GM23338 (cell line): ENCODE data around the gene FBXO22. TPM values are rescaled to one million over a fixed set of nuclear protein-coding genes. Genes with fewer than 3 reads are reported as not detected.

ENCODE experiments used
- ATAC-seq: fragments of 200-7000 bp; cut with Tn5 transposase; 3 replicates; pipeline ENCODE4 v1.9.1; 2020
- DNase-seq: peaks from one replicate; pipeline ENCODE4 v3.0.0-alpha.2; 2015; ENCODE audit warnings: low spot score
- H2AFZ ChIP-seq: fragments of 200-600 bp; sonication (generic); 2 replicates; pipeline ENCODE4 v1.8.0; 2016; ENCODE audit warnings: antibody characterized with exemption, mild to moderate bottlenecking, moderate library complexity
- H3F3A ChIP-seq: fragments of 200-600 bp; sonication (generic); replicated peaks from 2 replicates; pipeline ENCODE4 v1.8.0; 2017; ENCODE audit warnings: antibody characterized with exemption, mixed run types, low read depth
- H3K27ac ChIP-seq: fragments of 200-600 bp; sonication (generic); 2 replicates; pipeline ENCODE4 v1.6.1; 2016; ENCODE audit warnings: low read depth
- H3K27me3 ChIP-seq: fragments of 200-600 bp; sonication (generic); 2 replicates; pipeline ENCODE4 v1.8.0; 2016; ENCODE audit warnings: mild to moderate bottlenecking, mixed run types, moderate library complexity; ENCODE audit not compliant: insufficient read depth
- H3K36me3 ChIP-seq: fragments of 200-600 bp; sonication (generic); 2 replicates; pipeline ENCODE4 v1.8.0; 2016; ENCODE audit warnings: mild to moderate bottlenecking; ENCODE audit not compliant: insufficient read depth
- H3K4me1 ChIP-seq: fragments of 200-600 bp; sonication (generic); 2 replicates; pipeline ENCODE4 v1.8.0; 2016; ENCODE audit warnings: mild to moderate bottlenecking, moderate library complexity; ENCODE audit not compliant: insufficient read depth
- H3K4me2 ChIP-seq: fragments of 200-600 bp; sonication (generic); 2 replicates; pipeline ENCODE4 v1.7.1; 2017; ENCODE audit warnings: mixed run types
- H3K4me3 ChIP-seq: fragments of 200-600 bp; sonication (generic); 2 replicates; pipeline ENCODE4 v1.6.1; 2016; ENCODE audit warnings: mixed run types
- H3K79me2 ChIP-seq: fragments of 200-600 bp; sonication (generic); replicated peaks from 2 replicates; pipeline ENCODE4 v1.8.0; 2017; ENCODE audit warnings: mild to moderate bottlenecking; ENCODE audit not compliant: insufficient read depth
- H3K9me2 ChIP-seq: fragments of 200-600 bp; sonication (generic); 2 replicates; pipeline ENCODE4 v1.8.0; 2017; ENCODE audit not compliant: insufficient read depth
- H4K20me1 ChIP-seq: fragments of 200-600 bp; sonication (generic); replicated peaks from 2 replicates; pipeline ENCODE4 v1.8.0; 2017; ENCODE audit warnings: mild to moderate bottlenecking; ENCODE audit not compliant: insufficient read depth
- H3K27ac Mint-ChIP-seq: 2 replicates; pipeline ENCODE4 v1.8.0; 2020; ENCODE audit warnings: inconsistent platforms, mild to moderate bottlenecking, moderate library complexity, mixed read lengths
- H3K27me3 Mint-ChIP-seq: 3 replicates; pipeline ENCODE4 v1.8.0; 2022; ENCODE audit warnings: low read depth, mild to moderate bottlenecking, moderate library complexity, mixed read lengths, inconsistent platforms; ENCODE audit not compliant: insufficient read depth, poor library complexity
- H3K36me3 Mint-ChIP-seq: 3 replicates; pipeline ENCODE4 v1.8.0; 2021; ENCODE audit warnings: low read depth, mild to moderate bottlenecking, inconsistent platforms, moderate library complexity, mixed read lengths
- H3K4me1 Mint-ChIP-seq: 3 replicates; pipeline ENCODE4 v1.8.0; 2020; ENCODE audit warnings: mild to moderate bottlenecking, inconsistent platforms, mixed read lengths
- H3K4me3 Mint-ChIP-seq: 3 replicates; pipeline ENCODE4 v1.8.0; 2021; ENCODE audit warnings: moderate library complexity, mild to moderate bottlenecking, inconsistent platforms, mixed read lengths
- H3K9me3 Mint-ChIP-seq: 3 replicates; pipeline ENCODE4 v1.8.0; 2020; ENCODE audit warnings: moderate library complexity, mild to moderate bottlenecking, inconsistent platforms, mixed read lengths
- CREB1 ChIP-seq: fragments of 250-450 bp; sonication (Bioruptor Pico); IDR thresholded peaks from 2 replicates; pipeline ENCODE4 v1.5.0; 2020; ENCODE audit warnings: low read depth, mild to moderate bottlenecking, moderate library complexity
- CTCF ChIP-seq, 2 experiments: fragments of 200-600 bp in 1 of 2; sonication (generic) in 1 of 2; conservative IDR thresholded peaks; 2 replicates each; pipeline versions ENCODE4 v1.5.1 to v1.6.1; 2016 to 2017; ENCODE audit warnings: antibody characterized with exemption in 2 of 2, low read depth in 2 of 2, mild to moderate bottlenecking in 2 of 2, moderate library complexity in 1 of 2
- EZH2 ChIP-seq: fragments of 200-600 bp; sonication (generic); IDR thresholded peaks from one replicate; pipeline ENCODE4 v1.8.0; 2017; ENCODE audit warnings: antibody characterized with exemption, mild to moderate bottlenecking, low read depth; ENCODE audit not compliant: unreplicated experiment
- EZH2phosphoT487 ChIP-seq: fragments of 200-600 bp; sonication (generic); IDR thresholded peaks from one replicate; pipeline ENCODE4 v1.8.1; 2018; ENCODE audit warnings: antibody characterized with exemption; ENCODE audit not compliant: unreplicated experiment
- JUNB ChIP-seq: IDR thresholded peaks from one replicate; pipeline ENCODE4 v1.6.1; 2016; ENCODE audit warnings: antibody characterized with exemption; ENCODE audit not compliant: unreplicated experiment
- NANOG ChIP-seq: IDR thresholded peaks from 2 replicates; pipeline ENCODE4 v1.6.1; 2016; ENCODE audit warnings: antibody characterized with exemption, borderline replicate concordance
- POLR2AphosphoS5 ChIP-seq: IDR thresholded peaks from 2 replicates; pipeline ENCODE4 v1.6.1; 2016; ENCODE audit warnings: antibody characterized with exemption, low read depth
- STAT1 ChIP-seq: IDR thresholded peaks from one replicate; pipeline ENCODE4 v1.6.1; 2016; ENCODE audit warnings: antibody characterized with exemption; ENCODE audit not compliant: unreplicated experiment
- ZNF114 ChIP-seq: fragments of 250-450 bp; sonication (Bioruptor Pico); IDR thresholded peaks from 2 replicates; pipeline ENCODE4 v1.5.0; 2020; ENCODE audit warnings: mild to moderate bottlenecking, moderate library complexity
- ZNF331 ChIP-seq: fragments of 250-450 bp; sonication (Bioruptor Pico); IDR thresholded peaks from 2 replicates; pipeline ENCODE4 v1.5.0; 2020; ENCODE audit warnings: low read depth, mild to moderate bottlenecking, moderate library complexity
- ZNF462 ChIP-seq: fragments of 250-450 bp; sonication (Bioruptor Pico); IDR thresholded peaks from 2 replicates; pipeline ENCODE4 v1.5.0; 2020; ENCODE audit warnings: mild to moderate bottlenecking, moderate library complexity
- polyA plus RNA-seq: library from polyadenylated mRNA; unstranded; fragments of >200 nt; fragmentation: Nextera tagmentation; extraction: Ambion mirVana; gene quantifications from 2 replicates; pipeline ENCODE4 v1.2.1, GENCODE V29; 2016
- total RNA-seq: library from RNA; depleted of rRNA; stranded (reverse); fragments of >200 nt; shearing (Covaris generic); gene quantifications from 2 replicates; pipeline ENCODE4 v1.2.3, GENCODE V29; 2014
- TF ChIP-seq, protein P1 (sequence below): IDR thresholded peaks from 2 replicates; pipeline ENCODE4 v1.6.1; 2016; ENCODE audit warnings: antibody characterized with exemption
- TF ChIP-seq, protein P2 (sequence below): IDR thresholded peaks from one replicate; pipeline ENCODE4 v1.6.1; 2018; ENCODE audit warnings: antibody characterized with exemption; ENCODE audit not compliant: unreplicated experiment

The FBXO22 gene
- total and polyA plus RNA-seq, 2 experiments from 2014 or later: 79.8 to 94.5 TPM

DNA sequence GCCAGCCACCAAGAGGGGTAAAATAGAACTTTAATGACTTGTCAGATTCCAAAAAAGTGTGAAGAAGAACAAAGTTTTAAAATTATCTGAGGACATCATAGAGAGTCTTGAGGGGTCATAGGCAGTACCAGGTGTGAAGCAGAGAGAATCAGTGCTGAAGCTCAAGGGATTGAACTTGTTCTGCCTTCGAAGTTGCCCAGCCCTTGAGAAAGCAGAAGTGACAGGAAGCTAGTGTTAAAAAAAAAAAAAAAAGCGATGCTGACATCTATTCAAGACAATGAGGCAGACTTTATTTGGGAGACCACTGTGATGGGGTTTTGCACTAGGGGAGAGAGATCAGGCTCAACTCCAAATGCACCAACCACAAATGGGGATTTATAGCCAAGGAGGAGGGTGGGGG lies 21.8 kb downstream of the FBXO22 start:
- Mint-ChIP-seq H3K4me1 (peaks cover 41% of the 10 kb centered on the region), H3K9me3 (no peaks in the 10 kb centered on the region), H3K27ac (no peak overlapping the region), H3K36me3 (peaks cover 26% of the 10 kb centered on the region), H3K4me3 (no peak overlapping the region), H3K27me3 (no peaks in the 10 kb centered on the region)
- Histone ChIP-seq H2AFZ (no peak overlapping the region), H4K20me1 (peaks cover 34% of the 10 kb centered on the region), H3K27me3 (no peaks in the 10 kb centered on the region), H3K9me2 (no peaks in the 10 kb centered on the region), H3K36me3 (peaks cover 13% of the 10 kb centered on the region; the same call in 1 of the 2 replicates), H3K4me3 (no peak overlapping the region), H3K4me1 (peaks cover 26% of the 10 kb centered on the region), H3F3A (no peaks in the 10 kb centered on the region; the same call in 1 of the 2 replicates), H3K4me2 (no peak overlapping the region), H3K79me2 (peaks cover 59% of the 10 kb centered on the region), H3K27ac (no peak overlapping the region)
- ATAC-seq (no peak), DNase-seq (no peak)
- no peak for TF ChIP-seq ZNF114 (CRISPR knock-in tag)
- no peak for TF ChIP-seq EZH2
- TF ChIP-seq JUNB: no peak
- no peak for TF ChIP-seq NANOG
- TF ChIP-seq, protein P1, sequence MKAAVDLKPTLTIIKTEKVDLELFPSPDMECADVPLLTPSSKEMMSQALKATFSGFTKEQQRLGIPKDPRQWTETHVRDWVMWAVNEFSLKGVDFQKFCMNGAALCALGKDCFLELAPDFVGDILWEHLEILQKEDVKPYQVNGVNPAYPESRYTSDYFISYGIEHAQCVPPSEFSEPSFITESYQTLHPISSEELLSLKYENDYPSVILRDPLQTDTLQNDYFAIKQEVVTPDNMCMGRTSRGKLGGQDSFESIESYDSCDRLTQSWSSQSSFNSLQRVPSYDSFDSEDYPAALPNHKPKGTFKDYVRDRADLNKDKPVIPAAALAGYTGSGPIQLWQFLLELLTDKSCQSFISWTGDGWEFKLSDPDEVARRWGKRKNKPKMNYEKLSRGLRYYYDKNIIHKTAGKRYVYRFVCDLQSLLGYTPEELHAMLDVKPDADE: no peak
- no peak for TF ChIP-seq STAT1
- TF ChIP-seq CTCF (conservative IDR thresholded peaks at IDR 0.05; ENCODE audit: low read depth in 2 of 2): no peak
- no peak for TF ChIP-seq POLR2AphosphoS5
- no peak for TF ChIP-seq EZH2phosphoT487
- TF ChIP-seq, protein P2, sequence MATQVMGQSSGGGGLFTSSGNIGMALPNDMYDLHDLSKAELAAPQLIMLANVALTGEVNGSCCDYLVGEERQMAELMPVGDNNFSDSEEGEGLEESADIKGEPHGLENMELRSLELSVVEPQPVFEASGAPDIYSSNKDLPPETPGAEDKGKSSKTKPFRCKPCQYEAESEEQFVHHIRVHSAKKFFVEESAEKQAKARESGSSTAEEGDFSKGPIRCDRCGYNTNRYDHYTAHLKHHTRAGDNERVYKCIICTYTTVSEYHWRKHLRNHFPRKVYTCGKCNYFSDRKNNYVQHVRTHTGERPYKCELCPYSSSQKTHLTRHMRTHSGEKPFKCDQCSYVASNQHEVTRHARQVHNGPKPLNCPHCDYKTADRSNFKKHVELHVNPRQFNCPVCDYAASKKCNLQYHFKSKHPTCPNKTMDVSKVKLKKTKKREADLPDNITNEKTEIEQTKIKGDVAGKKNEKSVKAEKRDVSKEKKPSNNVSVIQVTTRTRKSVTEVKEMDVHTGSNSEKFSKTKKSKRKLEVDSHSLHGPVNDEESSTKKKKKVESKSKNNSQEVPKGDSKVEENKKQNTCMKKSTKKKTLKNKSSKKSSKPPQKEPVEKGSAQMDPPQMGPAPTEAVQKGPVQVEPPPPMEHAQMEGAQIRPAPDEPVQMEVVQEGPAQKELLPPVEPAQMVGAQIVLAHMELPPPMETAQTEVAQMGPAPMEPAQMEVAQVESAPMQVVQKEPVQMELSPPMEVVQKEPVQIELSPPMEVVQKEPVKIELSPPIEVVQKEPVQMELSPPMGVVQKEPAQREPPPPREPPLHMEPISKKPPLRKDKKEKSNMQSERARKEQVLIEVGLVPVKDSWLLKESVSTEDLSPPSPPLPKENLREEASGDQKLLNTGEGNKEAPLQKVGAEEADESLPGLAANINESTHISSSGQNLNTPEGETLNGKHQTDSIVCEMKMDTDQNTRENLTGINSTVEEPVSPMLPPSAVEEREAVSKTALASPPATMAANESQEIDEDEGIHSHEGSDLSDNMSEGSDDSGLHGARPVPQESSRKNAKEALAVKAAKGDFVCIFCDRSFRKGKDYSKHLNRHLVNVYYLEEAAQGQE: no peak
- no peak for TF ChIP-seq CREB1 (CRISPR knock-in tag)
- no peak for TF ChIP-seq ZNF462 (CRISPR knock-in tag)
- no peak for TF ChIP-seq ZNF331 (CRISPR knock-in tag)
